ENCODE results near the gene NR1H4.
"Not testable (repeated sequence)": the region's sequence is repeated elsewhere in the genome, so short reads cannot be mapped to it uniquely, and the experiment has no call there.

Gene NR1H4

DNA sequence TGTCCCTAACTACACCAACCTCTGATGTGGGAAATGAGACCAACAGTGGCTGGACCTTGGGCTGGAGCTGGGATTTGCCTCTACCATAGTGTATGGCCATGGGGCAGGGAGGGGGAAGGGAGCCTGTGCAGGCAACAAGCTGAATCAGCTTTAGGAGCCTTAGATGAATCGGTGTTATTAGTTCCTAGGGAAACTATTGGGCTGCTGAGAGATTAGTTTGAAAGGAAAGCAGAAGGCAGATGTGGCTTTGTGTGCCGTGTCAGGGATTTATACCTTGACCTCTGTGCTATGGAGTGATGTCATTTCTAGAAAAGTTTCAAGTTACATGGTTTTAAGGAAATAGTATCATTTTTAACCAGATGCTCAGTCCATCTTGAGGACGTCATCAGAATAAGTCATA lies 80.3 kb downstream of the NR1H4 start:
- no peak overlapping the region for H3K27ac Mint-ChIP-seq
- no peaks in the 10 kb centered on the region for H3K4me1 Mint-ChIP-seq
- no peaks in the 10 kb centered on the region for H3K9me3 Mint-ChIP-seq
- peaks cover 0 to 4% of the 10 kb centered on the region in 2 donors for H3K27me3 Mint-ChIP-seq
- H3K36me3 Mint-ChIP-seq, result no peaks in the 10 kb centered on the region
- no peak for DNase-seq
- no peak overlapping the region for H3K4me3 Mint-ChIP-seq
- ATAC-seq (replicated peaks), result no peak

DNA sequence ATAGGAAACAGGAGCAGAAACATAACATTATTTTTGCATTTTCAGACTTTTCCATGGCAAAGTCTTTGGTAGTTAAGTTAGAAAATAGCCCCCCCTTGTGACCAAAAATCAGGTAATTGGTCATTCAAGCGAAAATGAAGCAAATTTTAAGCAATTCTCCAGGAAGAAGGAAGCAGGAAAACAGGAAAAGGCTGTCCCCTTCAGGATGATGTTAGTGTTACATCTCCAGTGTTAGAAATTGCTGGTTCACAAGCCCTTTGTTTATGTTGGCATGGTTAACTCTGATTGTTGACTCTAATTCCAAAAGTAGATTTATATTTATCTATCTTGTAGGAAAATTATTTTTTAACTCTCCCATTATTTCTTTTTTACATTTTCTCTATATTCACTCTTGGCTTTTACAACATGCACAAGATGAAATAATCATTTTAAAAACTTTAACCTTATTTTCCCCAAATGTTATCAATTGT lies 81.0 kb downstream of the NR1H4 start:
- ATAC-seq (replicated peaks) (no peak), DNase-seq (no peak)
- no peaks in the 10 kb centered on the region for H3K36me3 Mint-ChIP-seq
- H3K9me3 Mint-ChIP-seq, result no peaks in the 10 kb centered on the region
- no peak overlapping the region for H3K27ac Mint-ChIP-seq
- peaks cover 0 to 4% of the 10 kb centered on the region in 2 donors for H3K27me3 Mint-ChIP-seq
- H3K4me1 Mint-ChIP-seq, result no peaks in the 10 kb centered on the region
- H3K4me3 Mint-ChIP-seq, result no peak overlapping the region

DNA sequence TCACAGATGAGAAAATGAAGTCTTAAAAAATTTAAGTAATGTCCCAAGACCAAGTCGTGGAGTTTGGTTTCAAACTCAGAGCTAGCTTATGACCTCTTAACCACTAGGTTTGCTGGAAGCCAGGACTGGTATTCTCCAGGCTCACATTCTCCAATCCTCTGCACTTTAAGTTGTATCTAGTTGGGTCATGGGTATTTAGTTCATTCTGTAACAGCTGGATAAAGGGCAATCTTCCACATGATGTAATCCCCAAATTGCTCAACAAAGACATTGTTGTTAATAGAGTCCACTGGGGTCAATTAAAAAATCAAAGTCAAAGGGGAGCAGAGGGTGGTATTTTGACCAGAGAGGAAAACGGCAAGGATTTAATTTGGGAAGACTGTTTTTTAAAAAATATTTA lies 82.1 kb downstream of the NR1H4 start:
- no peak overlapping the region for H3K27ac Mint-ChIP-seq
- no peaks in the 10 kb centered on the region for H3K9me3 Mint-ChIP-seq
- no peak for DNase-seq
- no peak overlapping the region for H3K4me3 Mint-ChIP-seq
- H3K36me3 Mint-ChIP-seq, result no peaks in the 10 kb centered on the region
- no peak for ATAC-seq (replicated peaks)
- H3K4me1 Mint-ChIP-seq, result no peaks in the 10 kb centered on the region
- H3K27me3 Mint-ChIP-seq, result peaks cover 4 to 6% of the 10 kb centered on the region in 2 donors

GRCh38 chr12:100557357-100557756 lies 83.7 kb downstream of the NR1H4 start:
- Mint-ChIP-seq H3K27ac (no peak overlapping the region), H3K27me3 (peaks cover 4 to 6% of the 10 kb centered on the region in 2 donors), H3K36me3 (no peaks in the 10 kb centered on the region)

GRCh38 chr12:100559261-100559660 lies 85.6 kb downstream of the NR1H4 start:
- not testable (repeated sequence) for DNase-seq; ATAC-seq (replicated peaks); H3K9me3 Mint-ChIP-seq; H3K36me3 Mint-ChIP-seq; H3K27ac Mint-ChIP-seq; H3K4me1 Mint-ChIP-seq; H3K4me3 Mint-ChIP-seq
- H3K27me3 Mint-ChIP-seq, result peaks cover 8 to 11% of the 10 kb centered on the region in 2 donors

More at GRCh38 chr12:100557357-100557756, 83.7 kb downstream of the NR1H4 start:
- H3K4me1 Mint-ChIP-seq, result no peaks in the 10 kb centered on the region
- H3K4me3 Mint-ChIP-seq, result no peak overlapping the region
- no peaks in the 10 kb centered on the region for H3K9me3 Mint-ChIP-seq
- no peak for ATAC-seq (replicated peaks)
- no peak for DNase-seq

DNA sequence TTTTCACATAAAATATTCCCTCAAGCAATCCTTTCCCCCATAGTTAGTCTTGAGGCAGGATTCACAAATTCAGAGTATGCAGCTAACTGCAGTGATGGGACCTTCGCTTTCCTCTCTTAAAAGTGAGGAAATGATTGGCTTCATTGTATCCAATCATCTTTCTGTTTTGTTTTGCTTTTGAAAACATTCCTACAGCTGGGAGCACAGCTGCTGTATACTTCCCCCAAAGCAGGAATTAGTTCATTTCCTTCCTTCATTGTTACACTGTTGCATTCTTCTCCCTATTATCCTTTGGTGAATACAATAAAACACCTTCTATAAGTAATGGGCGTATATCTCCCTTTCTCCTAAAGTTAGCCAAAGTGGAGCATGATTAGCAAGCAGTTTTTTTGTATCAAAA lies 90.4 kb downstream of the NR1H4 start:
- peaks cover 13 to 35% of the 10 kb centered on the region in 2 donors for H3K27me3 Mint-ChIP-seq
- no peak for ATAC-seq (replicated peaks)
- no peak overlapping the region for H3K27ac Mint-ChIP-seq
- DNase-seq, result no peak
- H3K4me3 Mint-ChIP-seq, result no peak overlapping the region
- no peaks in the 10 kb centered on the region for H3K9me3 Mint-ChIP-seq
- H3K4me1 Mint-ChIP-seq, result peaks cover 8 to 18% of the 10 kb centered on the region in 2 donors
- H3K36me3 Mint-ChIP-seq, result no peaks in the 10 kb centered on the region

DNA sequence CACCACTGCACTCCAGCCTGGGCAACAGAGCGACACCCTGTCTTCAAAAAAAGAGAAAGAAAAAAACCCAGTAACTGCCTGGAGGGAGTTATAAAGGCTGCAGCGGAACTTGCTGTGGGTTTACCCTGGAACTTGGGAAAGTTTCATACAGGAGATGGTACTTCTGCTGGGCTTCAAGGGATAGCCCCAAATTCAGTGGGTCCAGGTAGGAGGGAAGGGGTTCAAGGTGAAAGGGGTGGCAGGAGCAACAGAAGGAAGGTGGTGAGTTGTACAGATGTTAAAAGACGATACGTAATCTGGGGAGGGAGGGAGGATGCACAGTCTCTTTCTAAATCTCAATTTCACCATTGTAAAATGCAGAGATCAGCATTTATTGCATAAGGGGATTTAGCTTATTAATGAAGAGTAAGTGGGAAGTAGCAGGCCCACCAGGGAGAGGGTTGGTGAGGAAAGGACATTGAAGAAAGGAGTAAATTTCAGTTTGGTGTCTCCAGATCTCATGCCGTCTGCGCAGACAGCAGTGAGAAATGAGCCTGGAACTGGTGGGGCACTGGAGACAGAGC lies 91.3 kb downstream of the NR1H4 start:
- DNase-seq (no peak), ATAC-seq (replicated peaks) (no peak)
- Mint-ChIP-seq H3K27ac (no peak overlapping the region), H3K27me3 (peaks cover 13 to 35% of the 10 kb centered on the region in 2 donors), H3K9me3 (no peaks in the 10 kb centered on the region), H3K36me3 (no peaks in the 10 kb centered on the region), H3K4me3 (no peak overlapping the region), H3K4me1 (peaks cover 8 to 18% of the 10 kb centered on the region in 2 donors)

DNA sequence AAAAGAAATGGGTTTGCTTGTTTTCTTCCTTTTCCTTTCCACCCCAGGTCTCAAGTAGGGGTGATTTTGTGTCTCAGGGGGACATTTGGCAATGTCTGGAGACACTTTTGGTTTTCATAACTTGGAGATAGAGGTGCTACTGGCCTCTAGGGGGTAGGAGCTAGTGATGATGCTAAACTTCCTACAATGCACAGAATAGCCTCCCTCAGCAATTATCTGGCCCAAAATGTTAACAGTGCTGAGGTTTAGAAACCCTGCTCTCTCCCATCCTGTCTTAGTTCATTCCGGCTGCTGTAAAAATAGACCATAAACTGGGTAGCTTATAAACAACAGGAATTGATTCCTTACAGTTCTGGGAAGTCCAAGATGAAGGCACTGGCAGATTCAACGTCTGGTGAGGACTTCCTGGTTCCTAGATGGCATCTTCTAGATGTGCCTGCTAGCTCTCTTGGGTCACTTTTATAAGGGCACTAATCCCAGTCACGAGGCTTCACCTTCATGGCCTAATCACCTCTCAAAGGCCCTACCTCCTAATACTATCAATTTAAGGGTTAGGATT lies 92.4 kb downstream of the NR1H4 start:
- Mint-ChIP-seq H3K36me3 (no peaks in the 10 kb centered on the region), H3K4me3 (no peak overlapping the region), H3K27ac (no peak overlapping the region), H3K9me3 (no peaks in the 10 kb centered on the region), H3K27me3 (peaks cover 13 to 29% of the 10 kb centered on the region in 2 donors), H3K4me1 (peaks cover 8 to 18% of the 10 kb centered on the region in 2 donors)
- ATAC-seq (replicated peaks) (no peak), DNase-seq (no peak)

DNA sequence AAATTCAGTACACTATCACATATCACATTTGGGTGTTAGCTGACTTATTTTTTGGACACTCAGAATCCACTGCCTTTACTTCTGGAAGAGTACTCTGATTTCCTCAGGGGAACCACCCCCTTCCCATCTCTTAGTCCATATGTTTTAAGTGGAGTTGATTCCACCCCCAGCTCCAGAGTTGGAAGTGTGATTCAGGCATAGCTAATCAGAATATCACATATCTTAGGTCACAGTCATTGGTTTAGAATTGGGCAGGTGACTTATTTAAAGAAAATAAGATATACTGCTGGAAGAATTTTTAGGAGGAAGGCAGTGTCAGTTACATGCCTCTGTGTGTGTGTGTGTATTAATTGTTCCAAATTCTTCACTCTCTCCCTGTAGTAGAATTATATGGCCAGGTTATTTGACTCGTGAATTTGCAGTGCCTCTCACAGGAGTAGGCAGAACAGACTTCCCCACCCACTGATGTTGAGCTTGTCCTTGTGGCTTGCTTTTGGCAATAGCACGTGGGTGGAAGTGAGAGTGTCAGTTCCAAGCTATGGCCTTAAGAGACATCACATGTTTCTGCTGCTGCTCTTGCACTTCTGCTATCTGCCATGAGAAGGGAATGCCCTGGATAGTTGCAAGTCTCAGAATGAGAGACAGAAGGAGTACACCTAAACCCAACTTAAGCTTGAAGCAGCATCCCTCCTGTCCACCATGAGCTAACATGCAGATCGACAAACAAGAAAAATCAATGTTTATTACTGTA lies 93.4 kb downstream of the NR1H4 start:
- no peaks in the 10 kb centered on the region for H3K9me3 Mint-ChIP-seq
- DNase-seq, result peak; percentile 61
- no peak overlapping the region for H3K27ac Mint-ChIP-seq
- ATAC-seq (replicated peaks), result peak; percentile 96
- no peak overlapping the region for H3K4me3 Mint-ChIP-seq
- peaks cover 17 to 29% of the 10 kb centered on the region in 2 donors for H3K27me3 Mint-ChIP-seq
- H3K4me1 Mint-ChIP-seq, result peaks cover 8 to 18% of the 10 kb centered on the region in 2 donors
- H3K36me3 Mint-ChIP-seq, result no peaks in the 10 kb centered on the region

DNA sequence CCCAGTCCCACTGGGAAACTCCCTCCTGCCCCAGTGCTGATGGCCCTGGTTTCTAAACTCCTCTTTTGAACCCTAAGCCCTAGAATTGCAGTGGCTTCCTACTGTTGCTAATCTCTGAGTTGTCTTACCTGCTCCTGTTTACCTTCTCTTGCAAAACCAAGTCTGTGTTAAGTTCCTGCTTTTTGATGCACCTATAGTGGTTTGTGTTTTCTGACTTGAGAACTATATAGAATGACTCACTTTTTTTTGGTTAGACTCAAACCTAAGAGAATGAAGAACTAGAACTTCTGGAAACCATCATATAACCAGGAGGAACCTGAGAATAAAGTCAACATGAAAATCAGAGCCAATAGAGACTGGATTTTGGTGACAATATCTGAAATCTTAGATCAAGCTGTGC lies 94.3 kb downstream of the NR1H4 start:
- H3K9me3 Mint-ChIP-seq, result no peaks in the 10 kb centered on the region
- no peaks in the 10 kb centered on the region for H3K36me3 Mint-ChIP-seq
- peaks cover 8 to 18% of the 10 kb centered on the region in 2 donors for H3K4me1 Mint-ChIP-seq
- DNase-seq, result no peak
- peaks cover 19 to 24% of the 10 kb centered on the region in 2 donors for H3K27me3 Mint-ChIP-seq
- ATAC-seq (replicated peaks), result peak; percentile 61 to 63
- H3K4me3 Mint-ChIP-seq, result peak overlapping the region in 1 of 2 donors; percentile 37
- H3K27ac Mint-ChIP-seq, result no peak overlapping the region

GRCh38 chr12:100572184-100572583 lies 98.5 kb downstream of the NR1H4 start:
- peaks cover 11 to 22% of the 10 kb centered on the region in 2 donors for H3K4me1 Mint-ChIP-seq
- H3K27ac Mint-ChIP-seq, result no peak overlapping the region
- ATAC-seq (replicated peaks) (no peak), DNase-seq (no peak)
- peaks cover 10 to 23% of the 10 kb centered on the region in 2 donors for H3K27me3 Mint-ChIP-seq
- H3K9me3 Mint-ChIP-seq, result no peaks in the 10 kb centered on the region
- H3K4me3 Mint-ChIP-seq, result no peak overlapping the region
- H3K36me3 Mint-ChIP-seq, result no peaks in the 10 kb centered on the region

DNA sequence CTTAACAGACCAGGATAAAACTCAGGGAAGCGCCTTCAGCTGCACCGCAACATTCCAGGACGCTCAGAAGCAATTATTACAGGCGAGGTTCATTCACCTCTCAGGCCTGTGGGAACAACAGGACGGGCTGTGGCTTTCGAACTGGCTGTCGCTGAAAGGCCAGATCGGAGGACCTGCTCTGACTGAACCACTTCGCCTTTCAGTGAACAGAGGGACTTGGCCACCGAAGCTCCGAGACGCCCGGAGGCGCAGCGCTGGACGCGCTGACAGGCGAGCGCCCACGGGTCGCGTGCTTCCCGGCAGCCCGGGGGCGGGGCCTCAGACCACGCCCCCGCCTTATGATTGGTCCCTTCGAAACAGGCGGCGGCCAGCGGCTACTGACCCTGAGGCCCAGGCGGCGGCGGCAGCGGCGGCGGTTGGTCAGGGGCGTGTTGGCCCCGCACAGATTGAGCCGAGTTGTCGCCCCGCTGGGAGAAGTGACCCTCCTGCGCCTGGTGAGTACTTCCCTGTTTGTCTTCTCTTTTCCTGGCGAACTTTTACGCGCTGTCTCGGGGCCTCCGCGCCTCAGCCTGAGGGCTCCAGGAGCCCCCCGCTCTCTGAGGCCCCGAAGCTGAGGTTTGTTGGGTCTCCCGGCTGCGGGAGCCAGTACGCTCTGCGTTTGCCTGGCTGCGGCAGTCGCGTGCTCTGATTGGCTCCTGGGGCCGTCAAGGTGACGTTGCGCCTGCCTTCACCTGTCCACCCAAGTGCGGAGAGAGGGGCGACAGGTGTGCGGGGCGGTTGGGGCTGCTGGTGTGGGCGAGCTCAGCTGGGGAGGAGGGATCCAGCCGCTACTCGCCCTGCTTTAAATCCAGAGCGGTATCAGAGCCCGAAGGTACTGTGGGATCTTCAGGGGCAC lies 99.9 kb downstream of the NR1H4 start, which contains the start of gene GAS2L3:
Gene GAS2L3 (plus strand): TSS at position 393 of the 895 bp plus-strand sequence. CDS start 21,221 bp downstream, outside the sequence.
- Mint-ChIP-seq H3K27ac (peak within 1 kb of the TSS; percentile 84), H3K27me3 (peaks cover 10 to 16% of the 10 kb centered on the region in 2 donors), H3K9me3 (no peaks in the 10 kb centered on the region), H3K36me3 (no peaks in the 10 kb centered on the region), H3K4me1 (peaks cover 4 to 10% of the 10 kb centered on the region in 2 donors), H3K4me3 (peak within 1 kb of the TSS; percentile 89 to 91)
- ATAC-seq (replicated peaks) (peak; percentile 93 to 94), DNase-seq (peak; percentile 63)

GRCh38 chr12:100574187-100575074 lies 100.8 kb downstream of the NR1H4 start:
- peaks cover 10% of the 10 kb centered on the region in 2 donors for H3K27me3 Mint-ChIP-seq
- ATAC-seq (replicated peaks), result no peak
- no peaks in the 10 kb centered on the region for H3K9me3 Mint-ChIP-seq
- peak overlapping the region; percentile 89 to 91 for H3K4me3 Mint-ChIP-seq
- no peak overlapping the region for H3K27ac Mint-ChIP-seq
- no peaks in the 10 kb centered on the region for H3K36me3 Mint-ChIP-seq
- no peak for DNase-seq
- H3K4me1 Mint-ChIP-seq, result peaks cover 4 to 10% of the 10 kb centered on the region in 2 donors

Measured in stimulated activated naive B cell treated with anti-CD40 and anti-IgM and Interleukin-4, amounts not matched to agents 10 μg/mL and 1 μg/mL and 100 μg/mL, for 72 hours (primary cell).